GM21526 (cell line): Measurements from ENCODE around the gene FN3KRP.

Experiments used
- ATAC-seq: cut with Tn5 transposase; IDR thresholded peaks from one replicate; pipeline ENCODE4 v1.9.1; 2021; ENCODE audit warnings: moderate library complexity; ENCODE audit not compliant: unreplicated experiment, low FRiP score

Gene FN3KRP

GRCh38 chr17:82687375-82687861, 29.1 kb upstream of the FN3KRP start:
- no peak for ATAC-seq

- no peak for ATAC-seq
Measured at GRCh38 chr17:82687871-82688270, 28.6 kb upstream of the FN3KRP start.

- ATAC-seq, result no peak
Measured at GRCh38 chr17:82689077-82689476, 27.4 kb upstream of the FN3KRP start.

GRCh38 chr17:82690786-82691489, 25.6 kb upstream of the FN3KRP start:
- ATAC-seq, result no peak

- no peak for ATAC-seq
Measured at GRCh38 chr17:82691714-82692113, 24.8 kb upstream of the FN3KRP start.

GRCh38 chr17:82692268-82692667, 24.2 kb upstream of the FN3KRP start:
- no peak for ATAC-seq

GRCh38 chr17:82693168-82693867, 23.2 kb upstream of the FN3KRP start:
- ATAC-seq, result no peak

GRCh38 chr17:82694647-82695046, 21.9 kb upstream of the FN3KRP start:
- ATAC-seq, result no peak

GRCh38 chr17:82696259-82696658, 20.2 kb upstream of the FN3KRP start:
- ATAC-seq, result no peak

GRCh38 chr17:82696916-82697807, 19.3 kb upstream of the FN3KRP start:
- no peak for ATAC-seq

- no peak for ATAC-seq
Measured at GRCh38 chr17:82697808-82698064, 18.8 kb upstream of the FN3KRP start.

GRCh38 chr17:82698065-82698973, 18.2 kb upstream of the FN3KRP start, which contains the start of gene RAB40B:
Gene RAB40B (minus strand): TSS chr17:82698698. CDS start chr17:82698596, 102 bp downstream.
- peak; percentile 90 for ATAC-seq

- ATAC-seq, result peak; percentile 11
Measured at GRCh38 chr17:82698974-82699442, 17.5 kb upstream of the FN3KRP start.

- ATAC-seq, result no peak
Measured at GRCh38 chr17:82699551-82699950, 17.0 kb upstream of the FN3KRP start.

- ATAC-seq, result no peak
Measured at GRCh38 chr17:82702231-82702927, 14.1 kb upstream of the FN3KRP start.

GRCh38 chr17:82703036-82703745, 13.3 kb upstream of the FN3KRP start:
- ATAC-seq, result no peak

- no peak for ATAC-seq
Measured at GRCh38 chr17:82703935-82704865, 12.3 kb upstream of the FN3KRP start.

- ATAC-seq, result no peak
Measured at GRCh38 chr17:82704886-82705285, 11.6 kb upstream of the FN3KRP start.
